Right renal cortex interstitium (tissue), 3 donors: ENCODE measurements around the gene B3GALT5. TPM values are rescaled to one million over a fixed set of nuclear protein-coding genes. Genes with fewer than 3 reads are reported as not detected.
A peak's percentile ranks its signal among the peaks of the same experiment; 100 is the strongest.
"Not testable (repeated sequence)": the region's sequence is repeated elsewhere in the genome, so short reads cannot be mapped to it uniquely, and the experiment has no call there.

Source experiments
- DNase-seq, 3 donors: peaks; one replicate each; pipeline ENCODE4 v3.0.0-alpha.2; 2013; ENCODE audit warnings: low read depth in 3 of 3, low spot score in 2 of 3
- polyA plus RNA-seq, 3 donors: library from polyadenylated mRNA; unstranded; fragments of 120-200 nt; gene quantifications; one replicate each; pipeline ENCODE4 v1.2.1, GENCODE V29; 2013; ENCODE audit not compliant: insufficient read length in 3 of 3

B3GALT5 gene, protein sequence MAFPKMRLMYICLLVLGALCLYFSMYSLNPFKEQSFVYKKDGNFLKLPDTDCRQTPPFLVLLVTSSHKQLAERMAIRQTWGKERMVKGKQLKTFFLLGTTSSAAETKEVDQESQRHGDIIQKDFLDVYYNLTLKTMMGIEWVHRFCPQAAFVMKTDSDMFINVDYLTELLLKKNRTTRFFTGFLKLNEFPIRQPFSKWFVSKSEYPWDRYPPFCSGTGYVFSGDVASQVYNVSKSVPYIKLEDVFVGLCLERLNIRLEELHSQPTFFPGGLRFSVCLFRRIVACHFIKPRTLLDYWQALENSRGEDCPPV
- polyA plus RNA-seq = 1 to 10 TPM; 1.2 to 1.6 (median 1.4) TPM

DNA sequence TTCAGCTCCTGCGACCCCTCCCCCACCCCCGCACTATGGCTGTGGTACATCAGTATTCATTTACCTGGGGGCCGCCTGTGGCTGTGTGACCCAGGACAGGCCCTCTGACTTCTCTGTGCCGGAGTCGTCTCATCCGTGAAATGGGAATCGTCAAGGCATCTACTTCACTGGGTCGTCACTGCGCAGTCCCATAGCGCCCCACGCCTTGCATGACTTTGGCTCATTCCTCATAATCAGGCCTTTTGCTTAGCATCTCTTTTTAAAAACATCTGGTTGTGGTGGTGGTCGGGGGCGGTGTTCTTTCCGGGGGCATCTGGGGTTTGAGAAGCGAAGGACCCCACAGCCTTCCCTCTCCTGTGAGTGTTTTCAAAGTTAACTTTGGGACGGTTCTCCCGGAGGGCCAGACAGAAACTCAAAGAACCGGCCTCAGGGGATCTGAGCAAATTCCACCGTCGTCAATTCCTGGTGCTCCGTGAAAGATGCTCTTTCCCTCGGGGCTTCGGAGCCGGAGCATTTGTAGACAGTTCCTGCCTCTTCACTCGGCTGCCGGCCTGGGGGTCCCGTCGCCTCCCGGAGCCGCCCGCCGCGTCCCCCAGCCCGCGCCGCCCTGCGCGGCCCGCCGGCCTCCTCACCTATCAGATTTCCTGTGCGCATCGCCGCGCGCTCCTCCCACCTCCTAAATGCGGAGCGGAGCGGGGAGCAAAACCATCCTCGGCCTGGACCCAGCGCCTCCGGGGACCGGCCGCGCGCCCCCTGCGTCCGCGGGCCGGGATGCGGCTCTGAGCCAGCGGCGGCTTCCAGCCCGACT is at the start of gene B3GALT5:
Gene B3GALT5 (plus strand): TSS at position 708 of the 808 bp plus-strand sequence. CDS start 47,620 bp downstream, outside the sequence.
- DNase-seq = no peak

- peak in 1 of 3 donors; percentile 15 for DNase-seq
Observed at GRCh38 chr21:39564200-39564599, 48.5 kb upstream of the B3GALT5 start.

DNA sequence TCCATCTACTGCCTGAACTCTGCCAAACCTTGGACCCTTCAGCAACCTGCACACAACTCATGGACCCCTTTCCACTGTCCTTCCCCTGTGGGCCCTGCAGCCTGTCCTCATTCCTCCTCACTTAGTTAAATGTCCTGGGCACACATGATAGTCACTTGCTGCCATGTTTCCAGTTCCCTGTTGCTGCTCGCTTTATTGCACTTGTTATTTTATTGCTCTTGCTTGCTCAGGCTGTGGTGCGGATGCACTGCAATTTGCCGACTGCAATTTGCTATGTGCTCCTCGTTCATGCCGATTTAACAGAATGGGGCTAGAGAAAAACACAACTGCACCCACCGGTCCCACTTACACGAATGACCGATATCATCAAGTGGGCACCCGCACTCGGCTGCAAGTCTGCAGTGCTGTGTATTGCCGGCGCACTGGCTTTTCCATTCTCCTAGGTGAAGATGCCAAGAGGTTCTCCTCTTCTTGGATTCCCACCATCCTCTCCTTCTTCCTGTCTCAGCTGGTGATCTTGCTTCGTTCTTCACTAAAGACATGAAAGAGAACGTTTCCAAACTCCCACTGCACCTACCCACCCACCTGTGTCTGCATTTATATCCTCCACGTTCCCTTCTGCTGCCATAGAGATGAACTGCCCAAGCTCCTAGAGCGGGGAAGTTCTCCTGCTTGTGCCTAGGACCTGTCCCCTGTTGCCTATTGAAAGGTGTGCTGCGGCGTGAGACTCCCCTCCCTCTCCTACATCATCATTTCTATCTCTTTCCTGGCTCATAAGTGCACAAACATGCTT is 45.4 kb upstream of the B3GALT5 start:
- DNase-seq = no peak

GRCh38 chr21:39568361-39568760 is 44.4 kb upstream of the B3GALT5 start:
- DNase-seq = no peak

DNA sequence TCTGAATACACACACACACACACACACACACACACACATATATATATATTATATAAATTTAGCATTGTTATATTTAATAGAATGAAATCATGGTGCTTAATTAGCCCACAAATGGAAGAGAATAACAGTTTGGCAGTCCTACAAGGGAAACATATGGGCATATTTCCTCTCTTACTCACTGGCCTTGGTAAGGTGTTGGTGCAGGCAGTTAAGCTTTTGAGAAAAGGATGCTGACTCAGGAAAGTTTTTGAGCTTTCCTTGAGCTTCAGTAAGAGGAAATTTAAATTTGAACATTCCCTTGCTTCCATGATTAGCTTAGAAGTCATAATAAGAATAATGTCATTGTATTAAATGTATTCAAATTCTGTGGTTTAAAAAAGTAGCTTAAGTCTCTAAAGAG is 37.0 kb upstream of the B3GALT5 start:
- DNase-seq = no peak

DNA sequence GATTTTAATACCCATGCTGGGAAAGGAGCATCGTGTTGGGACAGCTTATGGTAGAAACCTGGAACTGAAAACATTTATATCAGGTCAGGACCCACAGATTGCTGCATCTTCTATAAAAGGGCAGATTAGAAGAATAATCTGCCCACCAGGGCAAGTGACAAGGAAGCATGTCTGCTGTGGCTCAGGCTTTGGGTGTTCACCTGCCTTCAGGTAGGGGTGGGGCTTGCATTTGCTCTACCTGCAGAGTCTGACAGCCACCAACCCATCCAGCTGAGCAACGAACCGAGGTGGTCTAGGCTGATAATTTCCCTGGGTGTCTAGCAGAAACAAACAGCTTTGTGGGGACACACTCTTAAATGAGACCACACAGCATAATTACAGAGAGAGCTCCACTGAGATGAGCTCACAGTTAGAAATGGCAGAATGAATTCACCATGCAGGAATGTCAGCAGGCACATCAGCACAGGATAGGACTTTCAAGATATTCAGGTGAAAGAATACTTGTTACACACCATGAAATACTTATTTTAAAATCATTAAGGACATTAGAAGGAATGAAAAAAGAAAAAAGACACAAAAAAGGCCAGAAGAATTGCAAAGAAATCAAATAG is 36.1 kb upstream of the B3GALT5 start:
- no peak for DNase-seq

- DNase-seq = no peak
Observed at GRCh38 chr21:39579734-39580332, 32.9 kb upstream of the B3GALT5 start.

GRCh38 chr21:39580744-39581143 is 32.0 kb upstream of the B3GALT5 start:
- DNase-seq = no peak

- no peak for DNase-seq
Observed at GRCh38 chr21:39581414-39581813, 31.3 kb upstream of the B3GALT5 start.

DNA sequence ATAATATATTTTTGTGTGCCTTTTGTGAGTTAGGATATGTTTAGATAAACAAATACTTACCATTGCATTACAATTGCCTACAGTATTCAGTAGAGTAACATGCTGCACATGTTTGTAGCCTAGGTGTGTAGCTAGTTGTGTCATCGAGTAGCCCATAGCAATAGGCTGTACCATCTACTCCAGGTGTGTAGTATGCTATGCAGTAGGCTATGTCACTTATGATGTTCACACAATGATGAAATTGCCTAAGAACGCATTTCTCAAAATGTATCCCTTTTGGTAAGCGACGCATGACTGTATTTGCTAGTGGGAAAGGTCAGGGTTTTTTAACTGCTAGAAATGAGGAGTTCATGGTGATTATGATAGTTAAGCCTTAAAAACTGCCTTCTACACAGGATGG is 30.0 kb upstream of the B3GALT5 start:
- no peak for DNase-seq

GRCh38 chr21:39583586-39583985 is 29.2 kb upstream of the B3GALT5 start:
- not testable (repeated sequence) for DNase-seq

GRCh38 chr21:39587376-39587775 is 25.4 kb upstream of the B3GALT5 start:
- no peak for DNase-seq

- DNase-seq = no peak
Observed at GRCh38 chr21:39588884-39589283, 23.9 kb upstream of the B3GALT5 start.

DNA sequence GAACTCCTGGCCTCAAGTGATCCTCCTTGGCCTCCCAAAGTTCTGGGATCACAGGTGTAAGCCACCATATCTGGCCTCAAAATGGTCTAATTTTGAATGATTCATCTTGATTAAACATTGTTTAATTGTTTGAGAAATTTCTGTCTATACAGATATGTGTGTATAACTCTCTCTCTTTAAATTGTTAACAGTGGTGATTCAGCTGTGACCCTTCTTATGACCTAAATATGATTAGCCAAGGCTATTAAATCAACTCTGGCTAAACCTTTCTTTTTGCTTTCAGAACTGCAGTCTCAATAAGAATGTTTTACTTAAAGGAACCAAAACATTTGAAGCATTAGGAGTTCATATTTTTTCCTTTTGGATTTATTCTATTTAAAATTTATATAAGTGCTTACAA is 19.2 kb upstream of the B3GALT5 start:
- no peak for DNase-seq

DNA sequence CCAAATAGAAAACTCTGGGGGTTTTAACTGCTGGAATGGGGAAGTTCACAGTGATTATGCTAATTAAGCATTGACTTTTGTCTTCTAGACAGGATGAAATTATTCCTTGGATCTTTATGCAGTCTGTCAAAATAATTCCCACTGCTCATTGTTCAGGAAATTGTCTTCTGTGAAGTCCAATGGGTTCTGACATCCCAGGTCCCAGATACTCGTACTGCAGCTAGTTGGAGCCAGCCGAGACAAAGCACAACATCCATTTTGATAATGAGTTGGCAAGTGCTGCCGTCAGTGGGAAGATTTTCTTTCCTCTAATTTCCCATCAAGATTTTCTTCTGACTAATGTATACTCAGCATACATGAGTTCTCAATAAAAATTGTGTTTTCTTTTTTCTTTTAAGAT is 17.3 kb upstream of the B3GALT5 start:
- no peak for DNase-seq

GRCh38 chr21:39597595-39597994 is 15.1 kb upstream of the B3GALT5 start:
- DNase-seq = no peak

DNA sequence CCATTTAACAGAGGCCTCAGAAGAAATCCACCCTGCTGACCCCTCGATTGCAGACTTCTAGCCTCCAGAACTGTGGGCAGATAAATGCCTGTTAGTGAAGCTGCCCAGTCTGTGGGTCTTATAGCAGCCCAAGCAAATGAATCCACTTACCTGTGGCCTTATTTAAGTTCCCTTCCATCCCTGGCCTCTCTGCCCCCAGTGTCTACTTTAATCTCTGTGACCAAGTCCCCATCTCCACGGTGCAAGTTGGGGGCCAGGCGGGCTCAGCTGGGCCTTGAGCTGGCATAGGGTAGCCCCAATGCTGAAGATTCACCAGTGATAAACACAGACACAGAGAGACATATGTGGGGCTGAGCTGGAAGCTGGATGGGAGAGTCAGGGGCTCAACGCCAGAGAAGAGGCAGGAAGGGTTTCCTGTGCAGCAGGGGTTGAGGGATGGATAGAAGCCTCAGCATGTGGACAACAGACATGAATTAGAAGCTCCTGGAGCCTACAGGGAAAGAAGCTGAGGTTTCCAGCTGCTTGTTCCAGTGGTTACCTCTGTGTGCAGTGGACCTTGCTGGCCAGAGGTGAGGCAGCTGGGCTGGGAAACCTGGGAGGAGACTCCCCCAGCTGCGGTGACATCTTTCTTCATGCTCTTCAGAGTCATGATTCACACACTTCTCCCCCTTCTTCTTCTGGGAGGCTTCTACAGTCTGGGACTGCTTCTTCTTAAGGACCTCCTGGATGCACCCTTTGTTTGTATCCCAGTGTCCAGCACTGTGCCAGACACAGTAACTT is 13.4 kb upstream of the B3GALT5 start:
- no peak for DNase-seq

GRCh38 chr21:39601187-39601928 is 11.4 kb upstream of the B3GALT5 start:
- DNase-seq = no peak
